HUES64 (cell line): ENCODE results near the gene ZBTB38.

Source experiments
- H3K27ac ChIP-seq: 2 replicates; pipeline ENCODE4 v1.7.0; 2013; ENCODE audit warnings: low read depth, low read length, inconsistent platforms
- H3K27me3 ChIP-seq: 2 replicates; pipeline ENCODE4 v1.6.1; 2013; ENCODE audit warnings: mild to moderate bottlenecking, low read length; ENCODE audit not compliant: insufficient read depth
- H3K36me3 ChIP-seq: 2 replicates; pipeline ENCODE4 v1.6.1; 2013; ENCODE audit warnings: mild to moderate bottlenecking, low read length; ENCODE audit not compliant: insufficient read depth
- H3K4me1 ChIP-seq: 2 replicates; pipeline ENCODE4 v1.6.1; 2013; ENCODE audit warnings: mild to moderate bottlenecking, low read length, moderate library complexity; ENCODE audit not compliant: insufficient read depth
- H3K4me3 ChIP-seq: 2 replicates; pipeline ENCODE4 v1.5.1; 2013; ENCODE audit warnings: mild to moderate bottlenecking, low read length, moderate library complexity
- H3K9ac ChIP-seq: 2 replicates; pipeline ENCODE4 v1.6.1; 2013; ENCODE audit warnings: mild to moderate bottlenecking, low read depth, low read length
- H3K9me3 ChIP-seq: 2 replicates; pipeline ENCODE4 v1.6.1; 2013; ENCODE audit warnings: low read depth, low read length; ENCODE audit not compliant: insufficient read depth
- WGBS: fragments of 150-250, 120-280 bp; methylation state at CpG from one replicate; pipeline ENCODE4 v1.1.7; 2013; ENCODE audit warnings: missing lambda C conversion rate; 5-methylcytosine and 5-hydroxymethylcytosine counted together

ZBTB38 gene

DNA sequence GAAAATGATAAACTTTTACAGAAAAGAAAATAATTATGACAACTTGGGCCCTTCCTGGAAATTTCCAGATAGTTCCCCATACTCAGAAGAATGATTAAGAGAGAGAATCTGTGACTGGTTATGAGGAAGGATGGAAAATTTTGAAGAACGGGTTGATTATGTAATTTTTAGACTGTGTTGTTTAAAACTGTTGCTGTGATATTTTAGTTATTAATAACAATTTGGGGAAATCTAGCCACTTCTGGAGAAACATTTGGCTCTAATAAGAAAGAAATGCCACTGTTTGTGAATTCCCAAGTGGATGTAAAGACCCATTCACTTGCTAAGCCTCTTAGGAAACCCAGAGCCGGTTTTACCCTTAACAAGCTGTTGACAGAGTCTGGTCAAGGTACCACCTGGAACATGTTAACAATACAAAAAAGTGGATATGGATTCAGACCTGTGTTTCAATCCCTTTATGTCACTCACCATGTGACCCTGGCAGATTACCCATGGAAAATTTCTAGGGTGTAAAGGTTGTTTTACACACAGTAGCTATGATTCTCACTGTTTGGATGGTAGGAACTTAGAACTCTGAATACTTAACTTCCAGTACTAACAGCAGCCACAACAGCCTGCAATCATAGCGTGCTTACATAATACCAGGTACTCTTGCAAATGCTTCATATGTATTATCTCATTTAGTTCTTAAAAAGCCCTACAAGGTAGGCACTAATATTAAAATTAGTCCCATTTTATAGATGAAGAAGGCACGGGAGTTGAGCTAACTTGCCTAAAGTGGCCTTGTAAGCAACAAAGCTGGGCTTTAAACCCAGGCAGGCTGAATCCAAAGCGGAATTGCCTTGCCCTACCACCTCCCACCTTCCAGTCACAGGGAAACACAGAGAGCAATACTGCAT, 32.0 kb downstream of the ZBTB38 start:
- whole genome bisulfite sequencing, result 62% methylated on average over 5 of the region's 5 CpGs
- Histone ChIP-seq H3K4me1 (peaks cover 30% of the 10 kb centered on the region), H3K9ac (no peak overlapping the region), H3K36me3 (peaks cover 21% of the 10 kb centered on the region; the same call in 1 of the 2 replicates), H3K4me3 (no peak overlapping the region), H3K27me3 (peaks cover 9% of the 10 kb centered on the region), H3K9me3 (peaks cover 8% of the 10 kb centered on the region; the same call in 1 of the 2 replicates), H3K27ac (no peak overlapping the region)

DNA sequence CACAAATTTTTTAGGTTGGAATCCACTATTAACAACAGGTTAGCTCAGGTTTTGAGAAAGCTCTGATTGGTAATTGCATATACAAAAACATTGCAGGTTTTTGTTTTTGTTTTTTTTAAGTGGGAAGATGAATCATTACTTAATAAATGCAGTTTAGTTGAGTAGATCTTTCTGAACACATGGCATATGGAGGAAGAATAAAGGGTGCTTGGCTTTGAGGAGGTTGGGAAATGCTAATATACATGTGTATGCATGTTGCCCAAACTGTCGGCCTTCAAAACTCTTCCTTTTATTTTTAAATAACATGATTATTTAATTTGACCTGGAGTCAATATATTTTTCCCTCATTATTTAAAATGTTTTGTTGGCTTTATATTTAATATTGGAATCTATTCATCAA, 32.8 kb downstream of the ZBTB38 start:
- peaks cover 30% of the 10 kb centered on the region for H3K4me1 ChIP-seq

DNA sequence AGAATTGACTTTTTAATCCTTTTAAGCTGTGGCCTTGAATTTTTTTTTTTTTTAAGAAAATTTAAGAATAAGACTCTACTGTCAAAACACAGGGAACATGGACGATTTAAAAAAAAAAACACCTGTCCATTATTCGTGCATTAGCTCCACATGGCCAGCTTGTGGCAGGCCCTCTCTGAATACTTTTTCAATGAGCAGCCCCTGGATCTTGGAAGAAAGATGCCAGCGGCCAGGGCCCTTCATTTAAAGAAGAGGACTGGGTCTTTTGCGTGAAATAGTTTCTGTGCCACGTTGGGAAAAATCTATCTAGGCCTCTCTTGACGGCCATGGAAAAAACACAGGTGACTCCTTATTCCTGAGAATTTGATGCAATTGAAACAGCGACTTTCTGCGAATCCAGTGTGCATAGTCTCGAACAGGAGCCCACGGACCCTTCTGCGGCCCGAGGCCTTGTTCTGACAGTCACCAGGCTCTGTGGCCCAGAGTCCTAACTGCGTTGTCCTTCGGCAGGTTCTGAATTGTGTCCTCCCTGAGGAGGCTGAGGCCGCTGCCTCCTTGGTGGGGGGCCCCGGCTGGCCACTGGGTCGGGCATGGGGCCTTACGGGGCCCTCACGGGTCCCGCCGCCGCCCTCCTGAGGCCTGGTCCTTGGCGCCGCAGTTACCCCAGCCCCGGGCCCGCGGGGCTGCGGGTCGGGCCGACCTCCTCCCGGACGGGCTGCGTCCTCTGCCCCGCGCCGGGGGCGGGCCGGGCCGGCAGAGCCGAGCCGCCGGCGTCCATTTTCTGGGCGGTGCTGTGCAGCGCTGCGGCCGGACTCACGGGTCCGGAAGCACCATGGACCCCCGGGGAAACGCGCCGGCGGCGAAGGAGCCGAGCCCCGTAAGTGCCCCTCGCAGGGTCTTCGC, 33.5 kb downstream of the ZBTB38 start:
- Histone ChIP-seq H3K9me3 (peaks cover 4% of the 10 kb centered on the region; the same call in 1 of the 2 replicates), H3K9ac (peak overlapping the region; percentile 73), H3K4me3 (peak overlapping the region; percentile 68), H3K4me1 (peaks cover 30% of the 10 kb centered on the region), H3K27me3 (peaks cover 11% of the 10 kb centered on the region), H3K36me3 (peaks cover 17% of the 10 kb centered on the region; the same call in 1 of the 2 replicates), H3K27ac (peak overlapping the region; percentile 55; the same call in 1 of the 2 replicates)
- WGBS, result 12% methylated on average over 59 of the region's 59 CpGs

More for the DNA sequence above, 32.8 kb downstream of the ZBTB38 start:
- H3K36me3 ChIP-seq, result peaks cover 24% of the 10 kb centered on the region; the same call in 1 of the 2 replicates
- no CpG with 5 or more reads among the region's 1 CpG for WGBS
- no peak overlapping the region for H3K4me3 ChIP-seq
- peaks cover 11% of the 10 kb centered on the region for H3K27me3 ChIP-seq
- peaks cover 8% of the 10 kb centered on the region; the same call in 1 of the 2 replicates for H3K9me3 ChIP-seq
- H3K27ac ChIP-seq, result no peak overlapping the region
- no peak overlapping the region for H3K9ac ChIP-seq

DNA sequence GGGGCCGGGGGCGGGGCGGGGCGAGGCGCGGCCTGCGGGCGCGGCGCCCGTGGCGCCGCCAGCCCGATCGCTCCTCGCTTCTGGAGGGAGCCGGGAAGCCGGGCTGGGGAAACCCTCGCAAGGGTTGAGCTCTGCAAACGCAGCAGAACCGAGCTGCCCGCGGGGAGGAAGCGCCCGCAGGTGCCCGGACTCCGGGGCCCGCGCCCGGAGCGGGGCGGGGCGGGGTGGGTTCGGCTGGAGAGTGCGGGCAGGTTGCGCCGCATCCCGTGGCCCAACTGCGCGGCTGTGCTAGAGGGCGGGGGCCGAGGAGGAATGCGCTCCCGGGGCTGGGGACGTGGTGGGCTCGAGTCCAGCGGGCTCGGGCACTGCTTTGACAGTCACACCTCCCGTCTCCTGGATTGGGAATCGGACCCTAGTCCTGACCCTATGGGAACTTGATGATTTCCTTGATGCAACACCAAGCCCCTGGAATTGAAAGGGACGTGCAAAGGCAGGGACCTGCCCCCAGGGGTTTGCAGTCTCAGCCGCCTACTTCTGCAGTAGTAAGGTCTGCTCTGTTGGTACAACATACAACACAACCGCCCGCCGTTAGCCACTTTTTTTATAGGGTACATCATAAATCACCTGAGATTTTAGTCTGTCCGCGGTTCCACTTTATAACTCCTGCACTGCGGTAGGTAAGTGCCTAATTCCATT, 34.3 kb downstream of the ZBTB38 start:
- 5% methylated on average over 58 of the region's 58 CpGs for WGBS
- Histone ChIP-seq H3K36me3 (peaks cover 13% of the 10 kb centered on the region; the same call in 1 of the 2 replicates), H3K4me1 (peaks cover 30% of the 10 kb centered on the region), H3K9me3 (no peaks in the 10 kb centered on the region), H3K27ac (no peak overlapping the region; the same call in 1 of the 2 replicates), H3K27me3 (peaks cover 11% of the 10 kb centered on the region), H3K4me3 (peak overlapping the region; percentile 68), H3K9ac (peak overlapping the region; percentile 73)

DNA sequence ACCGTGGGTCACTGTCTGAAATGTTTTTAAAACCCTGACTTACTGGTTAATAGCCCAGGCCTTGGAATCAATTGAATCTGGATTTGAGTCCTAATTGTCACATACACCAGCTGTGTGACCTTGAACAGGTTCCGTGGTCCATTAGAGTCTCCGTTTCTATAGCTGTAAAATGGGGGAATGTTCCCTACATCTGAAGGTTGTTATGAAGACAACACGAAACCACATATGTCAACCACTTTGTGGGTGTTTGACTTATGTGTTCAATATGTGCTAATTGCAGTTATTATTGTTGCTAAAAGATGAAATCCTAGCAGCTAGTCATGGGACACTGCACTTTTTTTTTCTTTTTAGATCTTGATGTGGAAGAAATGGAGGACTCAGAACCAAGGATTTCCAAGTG, 35.3 kb downstream of the ZBTB38 start:
- H3K27me3 ChIP-seq, result peaks cover 11% of the 10 kb centered on the region
- H3K4me3 ChIP-seq, result no peak overlapping the region
- H3K36me3 ChIP-seq, result peaks cover 13% of the 10 kb centered on the region; the same call in 1 of the 2 replicates
- H3K4me1 ChIP-seq, result peaks cover 30% of the 10 kb centered on the region
- no peaks in the 10 kb centered on the region for H3K9me3 ChIP-seq
- no peak overlapping the region for H3K27ac ChIP-seq
- no peak overlapping the region for H3K9ac ChIP-seq
- 88% methylated on average over 4 of the region's 4 CpGs for WGBS

DNA sequence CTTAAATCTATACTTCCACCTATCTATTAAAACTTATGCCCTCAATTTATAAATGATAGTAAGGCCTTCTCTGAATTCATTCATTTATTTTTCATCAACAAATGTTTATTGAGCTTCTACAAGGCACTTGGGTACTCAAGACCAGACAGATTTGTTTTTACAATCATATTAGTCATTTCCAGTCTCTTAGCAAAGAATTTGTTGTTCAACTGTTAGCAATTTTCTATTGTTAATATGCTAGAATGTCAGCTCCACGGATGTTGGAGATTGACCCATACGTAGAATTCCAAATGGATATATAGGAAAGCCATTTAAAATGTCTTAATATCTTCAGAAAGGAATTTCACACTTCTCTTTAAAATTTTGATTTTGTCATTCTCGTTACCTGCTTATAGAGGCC, 36.7 kb downstream of the ZBTB38 start:
- Histone ChIP-seq H3K4me3 (no peak overlapping the region), H3K27ac (no peak overlapping the region), H3K36me3 (peaks cover 13% of the 10 kb centered on the region; the same call in 1 of the 2 replicates), H3K4me1 (peaks cover 28% of the 10 kb centered on the region), H3K9me3 (no peaks in the 10 kb centered on the region), H3K9ac (no peak overlapping the region), H3K27me3 (peaks cover 11% of the 10 kb centered on the region)
- WGBS, result 90% methylated on average over 2 of the region's 3 CpGs

DNA sequence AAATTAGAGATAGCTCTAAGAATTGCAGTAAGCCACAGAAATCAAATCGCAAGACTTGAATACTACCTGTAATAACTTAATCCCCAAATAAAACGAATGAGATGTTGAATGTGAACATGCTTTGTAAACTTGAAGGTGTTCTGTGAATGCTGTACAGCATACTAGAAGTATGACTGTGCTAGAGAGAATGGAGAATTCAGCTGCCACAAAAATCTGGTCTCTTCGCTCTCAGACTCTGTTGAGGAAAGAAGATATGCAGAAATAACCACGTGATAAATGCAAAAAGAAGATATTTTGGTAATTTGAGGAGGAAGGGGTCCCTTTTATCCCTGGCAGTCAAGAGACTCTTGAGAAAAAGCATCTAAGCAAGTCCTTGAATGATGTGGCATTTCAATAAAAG, 37.3 kb downstream of the ZBTB38 start:
- no peak overlapping the region for H3K4me3 ChIP-seq
- H3K4me1 ChIP-seq, result peaks cover 28% of the 10 kb centered on the region
- no peaks in the 10 kb centered on the region for H3K9me3 ChIP-seq
- peaks cover 11% of the 10 kb centered on the region for H3K27me3 ChIP-seq
- WGBS, result 88% methylated on average over 3 of the region's 4 CpGs
- H3K36me3 ChIP-seq, result peaks cover 13% of the 10 kb centered on the region; the same call in 1 of the 2 replicates
- no peak overlapping the region for H3K27ac ChIP-seq
- no peak overlapping the region for H3K9ac ChIP-seq

DNA sequence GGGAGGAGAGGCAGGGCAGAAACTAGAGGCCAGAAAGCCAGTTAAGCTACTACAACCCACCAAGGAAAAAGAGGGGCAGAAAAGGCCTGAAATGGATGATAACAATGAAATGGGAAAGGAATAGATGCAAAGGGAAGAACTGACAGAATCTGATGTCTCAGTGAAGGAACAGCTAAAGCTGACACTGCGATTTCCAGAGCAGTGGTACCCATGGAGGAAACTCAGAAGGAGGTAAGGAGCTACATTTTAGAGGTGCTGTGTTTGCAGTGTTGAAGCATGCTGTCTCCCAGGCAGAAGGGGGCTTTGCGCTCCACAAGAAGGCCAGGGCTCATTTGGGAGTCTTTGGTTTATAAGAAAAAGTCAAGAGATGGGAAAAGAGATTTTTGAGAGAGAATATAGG, 38.0 kb downstream of the ZBTB38 start:
- H3K27ac ChIP-seq, result no peak overlapping the region
- peaks cover 13% of the 10 kb centered on the region; the same call in 1 of the 2 replicates for H3K36me3 ChIP-seq
- no peaks in the 10 kb centered on the region for H3K9me3 ChIP-seq
- H3K27me3 ChIP-seq, result peaks cover 11% of the 10 kb centered on the region
- no peak overlapping the region for H3K4me3 ChIP-seq
- 97% methylated on average over 2 of the region's 2 CpGs for WGBS
- no peak overlapping the region for H3K9ac ChIP-seq
- peaks cover 24% of the 10 kb centered on the region for H3K4me1 ChIP-seq

DNA sequence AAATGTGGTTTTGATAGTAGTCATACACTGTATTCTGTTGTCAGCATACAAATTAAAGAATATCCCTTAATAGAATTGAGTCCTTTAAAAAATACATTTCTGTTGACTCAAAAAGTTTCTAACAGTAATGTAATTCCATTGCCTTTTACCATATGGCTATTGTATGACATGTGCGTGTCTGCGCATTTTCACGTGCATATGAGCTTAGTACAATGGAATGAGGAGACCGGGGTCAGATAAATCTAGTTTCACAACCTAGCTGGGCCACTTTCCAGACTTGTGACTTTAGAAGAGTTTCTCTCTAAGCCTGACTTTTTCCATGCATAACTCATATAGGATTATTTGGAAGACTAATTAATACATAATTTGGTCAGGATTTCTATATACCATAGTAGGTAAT, 38.7 kb downstream of the ZBTB38 start:
- Histone ChIP-seq H3K27ac (no peak overlapping the region), H3K9me3 (no peaks in the 10 kb centered on the region), H3K27me3 (peaks cover 11% of the 10 kb centered on the region), H3K36me3 (peaks cover 13% of the 10 kb centered on the region; the same call in 1 of the 2 replicates), H3K4me1 (peaks cover 26% of the 10 kb centered on the region), H3K4me3 (no peak overlapping the region), H3K9ac (no peak overlapping the region)
- WGBS, result 94% methylated on average over 4 of the region's 4 CpGs

DNA sequence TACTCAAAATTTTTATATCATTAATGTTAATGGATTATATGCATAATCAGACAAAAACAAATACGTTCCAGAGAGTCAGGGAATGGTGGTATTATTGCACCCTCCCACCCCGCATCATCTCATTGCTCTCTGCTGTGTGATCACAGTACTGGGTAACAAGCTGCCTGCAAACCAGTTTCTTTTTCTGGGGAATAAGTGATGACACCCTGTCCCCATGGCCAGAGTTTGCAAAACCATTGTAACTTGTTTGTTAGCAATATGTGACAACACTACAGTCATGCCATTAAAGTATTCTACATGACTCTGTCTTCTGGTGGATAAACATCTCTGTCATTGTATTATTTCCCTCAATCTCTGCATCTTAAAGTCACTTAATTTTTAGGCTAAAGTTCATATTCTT, 39.5 kb downstream of the ZBTB38 start:
- 100% methylated on average over 2 of the region's 2 CpGs for WGBS
- H3K4me3 ChIP-seq, result no peak overlapping the region
- H3K4me1 ChIP-seq, result peaks cover 33% of the 10 kb centered on the region
- H3K27ac ChIP-seq, result no peak overlapping the region
- H3K27me3 ChIP-seq, result peaks cover 11% of the 10 kb centered on the region
- no peak overlapping the region for H3K9ac ChIP-seq
- peaks cover 13% of the 10 kb centered on the region; the same call in 1 of the 2 replicates for H3K36me3 ChIP-seq
- H3K9me3 ChIP-seq, result no peaks in the 10 kb centered on the region
